Body of pancreas (tissue), 4 donors: ENCODE results near the gene CCNY. TPM values are rescaled to one million over a fixed set of nuclear protein-coding genes. Genes with fewer than 3 reads are reported as not detected.
"Not testable (repeated sequence)": the region's sequence is repeated elsewhere in the genome, so short reads cannot be mapped to it uniquely, and the experiment has no call there.

Experiments used
- ATAC-seq: fragments of 150-250 bp; one replicate; pipeline ENCODE4 v1.9.1; 2016
- DNase-seq, 4 donors: peaks; one replicate each; pipeline ENCODE4 v3.0.0-alpha.2; 2019
- H3K27ac ChIP-seq, 4 donors: fragments of 200-600 bp; sonication (generic); 1 replicate in 3 of 4; 2 replicates in 1 of 4; pipeline versions ENCODE4 v1.5.1 to v1.6.1; 2016 to 2019; ENCODE audit warnings: mild to moderate bottlenecking in 1 of 4, mixed read lengths in 1 of 4, moderate library complexity in 1 of 4
- H3K27me3 ChIP-seq, 2 donors: fragments of 200-600 bp; sonication (generic); one replicate each; pipeline ENCODE4 v1.6.0; 2016; ENCODE audit warnings: mild to moderate bottlenecking in 1 of 2
- H3K36me3 ChIP-seq, 2 donors: fragments of 200-600 bp; sonication (generic); replicated peaks in 1 of 2; 2 replicates each; pipeline ENCODE4 v1.5.1; 2016; ENCODE audit warnings: low read depth in 2 of 2; ENCODE audit not compliant: insufficient read depth in 1 of 2
- H3K4me1 ChIP-seq: fragments of 200-600 bp; sonication (generic); one replicate; pipeline ENCODE4 v1.6.0; 2016
- H3K4me3 ChIP-seq, 2 donors: fragments of 200-600 bp; sonication (generic); 1 replicate in 1 of 2; 2 replicates in 1 of 2; pipeline ENCODE4 v1.5.1; 2016 to 2019
- H3K9me3 ChIP-seq, 3 donors: fragments of 200-600 bp; sonication (generic); 1 replicate in 2 of 3; 2 replicates in 1 of 3; pipeline ENCODE4 v1.5.1; 2016
- CTCF ChIP-seq, 7 experiments: fragments of 450-650 bp in 4 of 7; fragments of 200-600 bp in 3 of 7; sonication (generic) in 3 of 7; IDR thresholded peaks; one replicate each; pipeline ENCODE4 v1.5.1; 2016 to 2019; ENCODE audit warnings: antibody characterized with exemption in 7 of 7
- POLR2A ChIP-seq, 3 donors: fragments of 450-650 bp; IDR thresholded peaks; one replicate each; pipeline ENCODE4 v1.6.1; 2016; ENCODE audit warnings: antibody characterized with exemption in 3 of 3, mild to moderate bottlenecking in 2 of 3
- WGBS, 2 donors: methylation state at CpG; one replicate each; pipeline ENCODE4 v1.1.5; 2017; 5-methylcytosine and 5-hydroxymethylcytosine counted together
- intact Hi-C: fragments of 100-400 bp; cut with DNase I; formaldehyde crosslinking; loops from one replicate; pipeline ENCODE4 v1.15.1; 2023
- total RNA-seq, 2 donors: library from RNA; depleted of rRNA; stranded (reverse); fragments of >200 nt; gene quantifications; one replicate each; pipeline ENCODE4 v1.1.0, GENCODE V29; 2016

Gene CCNY
- total RNA-seq, 2 donors from 2014 or later: 9.6 to 18.9 TPM

- H3K27ac ChIP-seq: no peak overlapping the region
- H3K9me3 ChIP-seq: no peaks in the 10 kb centered on the region
- intact Hi-C loops: no loop called here
- 85 to 94% methylated on average over 2 of the region's 2 CpGs for WGBS, 2 donors
- TF ChIP-seq CTCF (IDR thresholded peaks at IDR 0.05) (no peak), POLR2A (IDR thresholded peaks at IDR 0.05) (no peak)
- DNase-seq (no peak), ATAC-seq (no peak)
- H3K4me1 ChIP-seq: peaks cover 30% of the 10 kb centered on the region
- no peaks in the 10 kb centered on the region for H3K27me3 ChIP-seq
- no peak overlapping the region for H3K4me3 ChIP-seq
- H3K36me3 ChIP-seq: no peaks in the 10 kb centered on the region
These were observed 17.1 kb downstream of the CCNY start for GRCh38 chr10:35353395-35353794.

DNA sequence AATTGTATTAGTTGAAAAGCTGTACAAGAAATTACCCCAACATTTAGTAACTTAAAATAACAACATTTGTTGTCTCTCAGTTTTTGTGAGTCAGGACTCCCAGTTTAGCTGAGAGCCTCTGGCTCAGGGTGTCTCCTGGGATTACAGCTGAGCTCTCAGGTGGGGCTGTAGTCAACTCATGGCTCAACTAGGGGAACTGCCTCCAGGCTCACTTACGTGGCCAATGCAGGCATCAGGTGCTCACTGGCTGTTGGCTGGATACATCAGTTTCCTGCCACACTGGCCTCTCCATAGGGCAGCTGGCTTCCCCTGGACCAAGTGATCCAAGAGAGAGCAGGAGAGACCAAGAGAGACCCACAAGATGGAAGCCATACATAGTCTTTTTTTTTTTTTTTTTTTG lies 17.5 kb downstream of the CCNY start:
- H3K4me1 ChIP-seq: peaks cover 27% of the 10 kb centered on the region
- no peak overlapping the region for H3K4me3 ChIP-seq
- TF ChIP-seq CTCF (IDR thresholded peaks at IDR 0.05) (no peak), POLR2A (IDR thresholded peaks at IDR 0.05) (no peak)
- H3K27me3 ChIP-seq: no peaks in the 10 kb centered on the region
- 80 to 100% methylated on average over 1 of the region's 1 CpG for WGBS, 2 donors
- no peaks in the 10 kb centered on the region for H3K9me3 ChIP-seq
- H3K36me3 ChIP-seq: no peaks in the 10 kb centered on the region
- ATAC-seq (no peak), DNase-seq (no peak)
- no peak overlapping the region for H3K27ac ChIP-seq
- intact Hi-C loops: no loop called here

DNA sequence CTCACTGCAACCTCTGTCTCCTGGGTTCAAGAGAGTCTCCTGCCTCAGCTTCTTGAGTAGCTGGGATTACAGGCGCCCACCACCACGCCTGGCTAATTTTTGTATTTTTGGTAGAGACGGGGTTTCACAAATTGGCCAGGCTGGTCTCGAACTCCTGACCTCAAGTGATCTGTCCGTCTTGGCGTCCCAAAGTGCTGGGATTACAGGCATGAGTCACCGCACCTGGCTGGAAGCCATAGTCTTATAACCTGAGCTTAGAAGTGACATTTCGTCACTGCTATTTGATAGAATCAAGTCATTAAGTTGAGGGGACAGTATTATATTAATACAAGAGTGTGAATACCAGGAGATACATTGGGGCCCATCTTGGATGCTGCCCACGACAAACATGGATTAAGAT lies 17.9 kb downstream of the CCNY start:
- ATAC-seq: not testable (repeated sequence)
- 82 to 87% methylated on average over 9 of the region's 9 CpGs for WGBS, 2 donors

DNA sequence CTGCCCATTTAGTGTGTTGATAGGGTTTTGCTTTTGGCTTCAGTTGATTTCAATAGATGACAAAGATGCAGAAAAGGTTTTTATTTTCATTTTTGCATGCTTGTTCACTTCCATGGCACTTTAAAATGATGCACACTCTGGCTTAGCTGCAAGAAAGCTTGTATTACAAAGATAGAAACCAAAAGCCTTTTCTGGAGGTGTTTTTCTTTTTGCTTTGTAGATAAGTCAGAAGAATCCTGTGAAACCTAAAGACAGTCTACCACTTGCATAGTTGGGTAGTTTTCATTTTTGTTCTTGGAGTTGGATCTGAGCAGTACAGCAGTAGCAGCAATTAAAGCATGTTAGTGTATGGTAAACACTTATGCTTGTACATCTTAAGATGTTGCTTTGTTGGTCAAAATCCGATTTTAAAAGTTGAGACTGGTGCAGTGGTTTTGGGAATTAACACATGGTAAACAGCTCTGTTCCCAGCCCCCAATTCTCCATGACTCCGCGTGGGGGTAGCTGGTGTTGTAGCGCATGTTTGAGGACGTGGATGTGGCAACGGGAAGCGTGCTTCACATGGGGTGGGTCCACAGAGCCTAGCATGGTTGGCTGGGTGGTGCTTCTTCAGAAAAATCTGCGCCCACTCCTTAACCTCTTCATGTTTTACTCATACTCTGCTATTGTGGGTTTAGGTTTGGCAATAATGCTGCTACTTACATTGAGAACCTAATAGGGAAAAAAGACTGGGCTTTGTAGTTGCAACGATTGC lies 19.8 kb downstream of the CCNY start:
- no peak overlapping the region for H3K4me3 ChIP-seq
- H3K27ac ChIP-seq: no peak overlapping the region
- H3K9me3 ChIP-seq: no peaks in the 10 kb centered on the region
- no peaks in the 10 kb centered on the region for H3K27me3 ChIP-seq
- 79 to 84% methylated on average over 9 of the region's 9 CpGs for WGBS, 2 donors
- intact Hi-C loops: no loop called here
- ATAC-seq: no peak
- DNase-seq: no peak
- no peaks in the 10 kb centered on the region for H3K36me3 ChIP-seq
- TF ChIP-seq CTCF (IDR thresholded peaks at IDR 0.05) (no peak), POLR2A (IDR thresholded peaks at IDR 0.05) (no peak)
- peaks cover 6% of the 10 kb centered on the region for H3K4me1 ChIP-seq

More for the DNA sequence above, 17.9 kb downstream of the CCNY start:
- intact Hi-C loops, H3K4me3 ChIP-seq, H3K27ac ChIP-seq, H3K27me3 ChIP-seq, H3K36me3 ChIP-seq, H3K9me3 ChIP-seq: not testable (repeated sequence)
- DNase-seq: peak in 1 of 4 donors; percentile 41
- H3K4me1 ChIP-seq: peaks cover 22% of the 10 kb centered on the region

DNA sequence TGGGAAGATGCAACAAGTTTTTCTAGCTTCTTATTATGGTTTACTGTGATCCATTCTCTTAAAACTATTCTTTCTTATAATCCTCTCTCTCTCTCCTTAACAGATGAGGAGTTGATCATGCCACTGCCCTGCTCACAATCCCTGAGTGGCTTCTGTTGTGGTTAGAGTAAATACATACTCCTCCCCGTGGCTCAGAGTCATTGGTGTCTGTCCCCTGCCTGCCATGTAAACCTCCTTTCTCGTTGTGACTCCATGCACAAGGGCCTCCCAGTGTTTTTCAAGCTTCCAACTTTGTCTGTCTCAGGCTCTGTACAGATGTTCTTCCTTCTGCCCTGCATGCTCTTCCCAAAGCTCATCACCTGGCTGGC lies 20.4 kb downstream of the CCNY start:
- H3K4me3 ChIP-seq: no peak overlapping the region
- H3K9me3 ChIP-seq: no peaks in the 10 kb centered on the region
- ATAC-seq: no peak
- DNase-seq: no peak
- no peaks in the 10 kb centered on the region for H3K27me3 ChIP-seq
- no peaks in the 10 kb centered on the region for H3K36me3 ChIP-seq
- WGBS, 2 donors: 52 to 65% methylated on average over 2 of the region's 2 CpGs
- TF ChIP-seq CTCF (IDR thresholded peaks at IDR 0.05) (no peak), POLR2A (IDR thresholded peaks at IDR 0.05) (no peak)
- intact Hi-C loops: no loop called here
- peaks cover under 1% of the 10 kb centered on the region for H3K4me1 ChIP-seq
- no peak overlapping the region for H3K27ac ChIP-seq
